Jurkat, Clone E6-1 (cell line): ENCODE data around the gene EXT2.

ENCODE experiments used
- DNase-seq: peaks from one replicate; pipeline ENCODE4 v3.0.0-alpha.2; 2011; ENCODE audit warnings: low read depth, low spot score
- H3K4me3 ChIP-seq: 2 replicates; pipeline ENCODE4 v1.5.1; 2011; ENCODE audit warnings: mild to moderate bottlenecking, low read length, control low read depth, moderate library complexity

Gene EXT2

DNA sequence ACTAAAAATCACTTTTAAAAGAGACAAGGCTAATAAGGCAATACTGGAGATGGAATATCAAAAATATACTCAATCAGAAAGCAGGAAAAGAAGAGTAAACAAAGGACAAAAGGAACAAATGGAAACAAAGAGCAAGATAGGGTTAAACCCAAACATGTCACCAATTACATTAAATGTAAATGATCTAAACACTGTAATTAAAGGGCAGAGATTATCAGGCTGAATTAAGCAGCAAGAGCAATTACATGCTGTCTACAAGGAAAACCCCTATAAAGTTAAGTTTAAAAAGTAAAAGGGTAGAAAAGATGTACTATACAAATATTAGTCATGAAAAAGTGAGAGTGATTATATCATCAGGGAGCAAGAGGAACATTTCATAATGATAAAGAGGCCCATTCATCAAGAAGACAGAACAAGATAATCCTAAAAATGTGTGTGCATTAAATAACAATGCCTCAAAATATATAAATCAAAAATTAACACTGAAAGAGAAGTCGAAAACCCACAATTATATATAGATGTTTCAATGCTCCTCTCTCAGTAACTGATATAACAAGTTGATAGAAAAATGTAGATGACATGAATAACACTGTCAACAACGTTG is 157.6 kb downstream of the EXT2 start:
- no peak overlapping the region for H3K4me3 ChIP-seq
- no peak for DNase-seq

DNA sequence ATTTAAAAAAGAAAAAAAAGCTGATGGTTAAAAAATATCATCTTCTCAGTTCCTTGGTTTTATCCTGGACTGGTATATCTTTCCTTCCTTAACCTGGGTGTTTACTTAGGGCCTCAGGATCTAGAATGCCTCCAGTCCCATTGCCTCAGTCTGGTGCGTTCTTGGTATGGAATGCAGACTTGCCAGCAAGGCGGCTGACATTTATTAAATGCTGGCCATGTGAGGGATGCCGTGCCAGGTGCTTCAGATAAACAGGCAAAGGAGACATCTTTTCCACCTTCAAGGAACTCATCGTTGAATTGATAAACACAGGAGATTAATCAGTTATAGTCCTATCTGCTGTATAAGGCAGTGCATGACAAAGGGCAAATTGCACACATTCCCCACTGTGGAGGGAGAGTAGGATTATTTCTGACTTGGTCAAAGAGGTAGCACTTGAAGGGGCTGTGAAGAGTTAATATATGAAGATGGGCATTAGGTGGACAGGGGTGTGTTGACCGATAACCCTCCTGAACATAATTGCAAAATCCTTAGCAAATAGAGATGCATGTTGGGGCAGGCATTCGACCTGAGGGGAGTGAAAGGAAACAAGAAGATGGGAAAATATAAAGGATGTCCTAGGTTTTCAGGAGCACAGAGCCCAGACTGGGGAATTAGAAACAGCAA is 160.1 kb downstream of the EXT2 start:
- DNase-seq = no peak
- no peak overlapping the region for H3K4me3 ChIP-seq

- DNase-seq = peak; percentile 22
- H3K4me3 ChIP-seq = no peak overlapping the region
These were observed 161.3 kb downstream of the EXT2 start for GRCh38 chr11:44256673-44257291.

DNA sequence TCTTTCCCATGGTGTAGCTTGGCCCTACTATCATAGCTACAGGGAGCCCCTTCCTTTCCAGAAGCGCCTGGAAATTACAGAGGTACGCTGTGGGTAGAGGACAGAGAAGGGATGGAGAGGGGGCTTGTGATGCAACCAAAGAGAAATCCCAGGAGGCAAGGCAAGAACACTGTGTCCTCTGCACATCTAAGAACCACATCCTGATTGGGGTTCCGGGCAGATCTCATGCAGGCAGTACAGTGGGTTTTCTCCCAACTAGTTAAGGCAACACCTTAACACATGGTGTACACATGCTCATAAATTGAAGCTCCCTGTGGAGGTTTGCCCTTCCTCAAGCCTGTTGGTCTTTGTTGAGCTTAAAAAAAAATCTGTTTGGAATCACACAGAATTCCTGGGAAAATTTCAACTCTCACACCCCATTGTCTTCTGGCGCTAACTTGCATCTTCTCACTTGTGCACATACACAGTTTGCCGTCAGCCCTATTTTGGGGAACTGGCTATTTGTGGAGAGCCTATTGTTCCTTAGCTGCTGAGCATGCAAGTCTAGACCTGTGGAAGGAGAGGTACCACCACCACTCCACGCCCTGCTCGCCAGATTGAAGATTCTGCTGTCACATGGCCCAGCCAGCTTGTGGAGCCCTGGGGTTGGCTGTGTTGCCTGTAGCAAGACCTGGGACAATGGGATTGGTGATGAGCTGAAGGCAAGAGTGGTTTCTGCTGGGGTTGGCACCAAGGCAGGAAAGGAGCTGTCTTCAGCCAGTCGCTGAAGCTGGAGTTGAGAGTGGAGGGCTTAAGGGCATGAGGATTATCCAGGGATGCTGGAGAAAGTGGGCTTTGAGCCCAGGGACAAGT is 162.1 kb downstream of the EXT2 start:
- H3K4me3 ChIP-seq = no peak overlapping the region
- peak; percentile 45 for DNase-seq

- no peak for DNase-seq
- no peak overlapping the region for H3K4me3 ChIP-seq
These were observed 162.7 kb downstream of the EXT2 start for GRCh38 chr11:44258190-44258489.

DNA sequence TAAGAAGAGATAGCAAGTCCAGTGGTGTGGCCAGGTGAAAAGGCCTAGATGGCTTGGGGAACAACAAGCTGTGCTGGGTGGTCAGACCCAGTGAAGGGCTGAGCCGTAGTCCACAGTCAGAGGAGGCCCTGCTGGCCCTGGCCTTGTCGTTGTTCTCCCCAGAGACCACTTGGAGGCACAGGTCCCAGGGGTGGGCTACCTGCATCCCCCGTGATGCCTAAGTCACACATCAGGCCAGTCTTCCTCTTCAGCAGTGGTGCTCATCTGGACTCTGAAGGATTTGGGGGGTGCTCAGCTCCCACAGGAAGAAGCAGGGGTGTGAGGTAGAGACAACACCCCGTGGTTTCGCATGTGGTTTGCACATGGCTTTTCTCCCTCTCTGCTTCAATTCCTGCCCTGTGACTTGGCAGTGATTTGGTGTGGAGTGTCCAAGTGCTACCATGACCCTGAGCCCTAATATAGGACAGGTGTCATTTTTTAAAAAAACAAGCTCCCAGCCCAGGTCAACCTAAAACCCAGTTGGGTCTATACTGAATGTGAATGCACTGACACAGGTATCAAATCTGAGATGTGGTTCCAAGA is 163.5 kb downstream of the EXT2 start:
- DNase-seq = no peak
- H3K4me3 ChIP-seq = no peak overlapping the region

DNA sequence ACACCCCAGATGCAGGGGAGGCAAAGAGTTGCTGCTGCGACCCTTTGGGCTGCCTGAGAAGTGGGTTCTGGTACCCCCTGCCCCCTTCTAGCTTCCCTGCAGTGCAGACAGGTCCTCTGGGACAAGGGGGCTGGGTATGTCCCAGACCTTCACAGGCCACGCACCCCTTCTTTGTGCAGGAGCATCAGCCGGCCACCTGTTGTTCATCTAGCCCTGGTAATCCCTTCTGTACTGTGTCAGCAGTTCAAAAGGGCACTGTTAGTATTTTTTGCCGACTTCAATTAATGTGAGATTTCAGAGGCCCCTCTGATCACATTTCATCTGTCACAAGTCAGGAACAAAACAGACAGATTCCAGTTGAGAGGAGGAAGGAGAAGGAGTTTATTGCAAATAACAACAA is 164.6 kb downstream of the EXT2 start:
- no peak overlapping the region for H3K4me3 ChIP-seq
- DNase-seq = no peak

DNA sequence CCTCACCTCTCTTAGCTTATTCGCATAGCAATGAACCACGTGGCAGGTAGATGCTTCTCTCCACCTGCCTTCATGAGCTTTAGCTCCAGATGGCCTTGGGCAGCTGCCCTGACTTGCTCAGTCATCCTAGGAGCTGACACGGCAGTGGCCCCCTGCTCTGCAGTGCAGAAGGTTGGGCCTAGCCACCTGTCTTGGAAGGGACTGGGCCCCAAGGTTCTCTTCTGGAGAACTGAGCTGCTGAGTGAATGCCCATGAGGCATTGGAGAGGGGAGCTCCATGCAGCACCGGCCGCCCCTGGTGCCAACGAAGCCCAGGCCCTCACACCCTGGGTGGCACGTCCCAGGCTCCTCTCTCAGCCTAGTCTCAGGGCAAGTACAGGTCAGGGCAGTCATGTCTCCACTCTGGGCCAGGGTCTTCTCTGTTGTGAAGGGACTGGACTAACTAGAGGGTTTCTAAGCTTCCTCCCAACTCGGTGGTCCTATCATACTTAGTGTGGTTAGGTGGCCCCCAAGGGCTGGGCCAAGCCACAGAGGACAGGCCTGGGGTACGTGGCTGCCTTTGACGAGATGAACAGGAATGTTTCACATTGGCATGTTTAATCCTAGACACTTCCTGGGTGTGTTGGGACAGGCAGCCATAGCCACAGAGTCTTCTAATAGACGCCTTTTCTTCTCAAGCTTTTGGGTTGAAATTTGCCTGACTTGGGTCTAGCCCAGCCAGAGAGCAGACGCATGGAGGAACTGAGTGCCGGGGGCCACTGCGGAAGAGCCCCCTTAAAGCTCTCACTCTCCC is 166.5 kb downstream of the EXT2 start:
- DNase-seq = no peak
- H3K4me3 ChIP-seq = no peak overlapping the region

GRCh38 chr11:44263738-44264437 is 168.4 kb downstream of the EXT2 start:
- no peak overlapping the region for H3K4me3 ChIP-seq
- no peak for DNase-seq

DNA sequence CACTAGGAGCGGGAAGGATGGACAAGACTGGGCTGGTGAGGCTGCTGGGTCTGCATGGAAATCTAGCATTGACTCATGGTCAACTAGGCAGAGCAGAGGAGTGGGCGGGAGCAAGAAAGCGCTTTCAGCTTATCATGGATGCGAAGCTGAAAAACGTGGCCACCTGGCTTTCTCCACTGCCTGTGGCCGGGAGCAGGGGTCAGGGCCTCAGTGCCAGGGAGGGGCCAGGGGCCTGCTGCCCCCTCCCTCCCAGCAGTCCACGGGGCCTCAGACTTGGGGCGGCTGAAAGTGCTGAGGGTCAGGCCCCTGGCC is 168.9 kb downstream of the EXT2 start:
- DNase-seq = no peak
- no peak overlapping the region for H3K4me3 ChIP-seq

DNA sequence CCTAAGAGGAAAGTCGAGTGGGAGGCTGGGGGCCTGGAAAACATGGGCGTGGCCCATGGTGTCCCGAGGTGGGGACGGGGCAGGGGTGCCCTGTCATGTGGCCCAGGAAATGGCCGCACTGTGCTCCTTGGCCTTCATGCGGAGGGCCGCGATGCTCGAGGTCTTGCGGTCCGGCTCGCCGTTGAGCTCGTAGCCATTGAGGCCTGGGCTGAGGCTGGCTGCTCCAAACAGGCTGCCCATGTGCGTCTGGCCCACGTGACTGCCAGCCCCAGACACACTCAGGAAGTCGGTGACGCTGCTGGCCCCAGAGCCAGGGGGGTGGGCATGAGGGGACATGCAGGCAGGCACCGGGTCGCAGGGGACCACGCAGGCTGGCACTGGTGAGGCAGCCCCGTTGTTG is 169.3 kb downstream of the EXT2 start:
- H3K4me3 ChIP-seq = no peak overlapping the region
- DNase-seq = no peak

DNA sequence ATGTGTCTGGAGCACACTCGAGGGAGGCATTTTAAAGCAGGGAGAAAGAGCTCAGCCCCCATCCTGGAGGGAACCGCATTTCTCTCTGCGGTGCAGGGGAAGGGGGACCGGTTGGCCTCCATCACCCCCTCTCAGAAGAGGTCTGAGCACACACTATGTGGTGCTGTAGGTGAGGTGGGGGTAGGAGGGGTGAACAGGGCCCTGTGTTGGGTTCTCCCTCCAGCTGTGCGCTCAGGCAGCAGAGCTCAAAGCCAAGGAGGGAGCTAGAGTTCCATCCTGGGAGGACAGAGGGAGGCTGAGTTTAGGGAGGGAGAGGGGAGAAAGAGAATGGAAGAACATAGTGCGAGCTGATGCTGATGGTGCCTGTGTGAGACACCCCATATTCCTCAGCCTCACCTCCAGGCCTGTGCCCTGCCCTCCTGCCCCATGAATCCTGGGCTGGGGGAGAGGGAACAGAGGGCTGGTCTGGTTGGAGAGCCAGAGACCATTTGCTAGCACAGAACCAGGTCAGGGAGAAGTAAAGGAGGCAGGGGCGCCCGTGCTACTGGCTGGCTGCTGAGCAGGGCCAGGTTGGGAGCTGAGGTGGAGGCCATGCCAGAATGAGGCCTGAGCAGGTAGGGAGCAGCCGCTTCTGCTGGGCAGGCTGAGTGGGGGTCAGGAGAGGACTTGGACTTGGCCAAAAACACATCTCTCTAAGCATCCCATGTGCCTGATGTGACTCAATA is 170.7 kb downstream of the EXT2 start:
- DNase-seq = no peak
- no peak overlapping the region for H3K4me3 ChIP-seq

DNA sequence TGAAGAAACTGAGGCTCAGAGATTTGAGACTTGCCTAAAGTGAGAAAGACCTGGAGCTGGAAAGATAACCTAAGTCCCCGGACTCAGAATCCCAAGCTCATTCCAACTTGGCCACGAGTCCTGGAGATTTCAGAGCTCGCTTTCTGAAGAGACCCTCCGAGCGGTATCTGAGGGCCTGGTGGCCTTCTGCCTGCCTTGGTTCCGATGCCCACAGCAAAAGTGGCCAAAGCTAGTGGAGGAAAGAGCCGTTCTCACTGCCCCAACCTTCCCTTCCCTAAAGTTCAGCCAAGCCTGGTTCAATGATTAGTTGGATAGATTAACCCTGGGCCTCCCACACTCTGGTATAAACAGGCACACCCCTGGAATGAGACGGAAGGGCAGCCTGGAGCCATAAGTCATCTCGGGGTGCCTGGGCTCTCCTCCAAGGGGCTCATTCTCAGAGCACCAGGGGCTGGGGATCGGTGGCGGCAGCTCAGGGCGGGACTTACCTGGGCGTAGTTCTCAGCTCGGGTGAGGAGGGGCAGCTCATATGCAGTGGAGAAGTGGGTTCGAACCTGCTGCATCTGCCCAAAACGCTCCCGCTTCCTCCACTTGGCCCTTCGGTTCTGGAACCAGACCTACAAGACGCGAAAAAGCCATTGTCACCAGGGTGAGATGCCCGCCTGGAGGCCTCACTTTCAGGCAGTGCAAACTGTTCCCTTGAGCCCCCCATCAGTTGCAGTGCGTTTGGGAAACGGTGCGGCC is 171.7 kb downstream of the EXT2 start:
- H3K4me3 ChIP-seq = no peak overlapping the region
- no peak for DNase-seq

GRCh38 chr11:44267750-44268613 is 172.5 kb downstream of the EXT2 start:
- no peak overlapping the region for H3K4me3 ChIP-seq
- DNase-seq = no peak

DNA sequence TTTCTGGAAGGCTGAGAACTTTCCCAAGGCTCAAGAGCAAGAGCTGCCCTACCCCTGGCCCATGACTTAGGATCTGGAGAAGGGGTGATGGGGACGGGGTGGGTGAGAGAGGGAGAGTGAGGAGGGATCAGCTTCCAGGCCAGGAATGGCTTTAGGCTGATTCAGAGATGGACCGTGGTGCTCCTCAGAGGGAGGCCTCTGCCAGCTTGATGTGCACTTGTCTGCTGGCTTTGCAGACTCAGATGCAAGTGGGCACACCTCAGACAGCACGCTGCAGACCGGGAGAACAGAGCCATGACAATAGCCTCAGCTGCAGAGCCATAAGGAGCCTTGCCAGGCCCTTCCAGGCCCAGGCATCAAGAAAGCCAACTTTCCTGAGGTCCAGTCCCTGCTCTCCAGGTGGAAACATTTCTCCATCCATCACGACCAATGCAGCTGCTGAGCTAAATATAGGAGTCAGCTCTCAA is 173.2 kb downstream of the EXT2 start:
- DNase-seq = no peak
- no peak overlapping the region for H3K4me3 ChIP-seq
